DOHH2 (cell line): ENCODE results near the gene HNF4A.

ENCODE experiments used
- CTCF ChIP-seq: fragments of 200-600 bp; sonication (generic); IDR thresholded peaks from one replicate; pipeline ENCODE4 v1.5.1; 2014; ENCODE audit warnings: antibody characterized with exemption, mild to moderate bottlenecking, low read depth, low read length; ENCODE audit not compliant: poor library complexity, severe bottlenecking
- EZH2phosphoT487 ChIP-seq: fragments of 200-600 bp; sonication (generic); IDR thresholded peaks from 2 replicates; pipeline ENCODE4 v1.6.1; 2017; ENCODE audit warnings: borderline replicate concordance, mild to moderate bottlenecking, antibody characterized with exemption, low read length, moderate library complexity, mixed read lengths

GRCh38 chr20:44324343-44324742 lies 31.2 kb upstream of the HNF4A start:
- TF ChIP-seq CTCF = no peak
- TF ChIP-seq EZH2phosphoT487 = no peak
